ENCODE data around the gene MED12L.

DNA sequence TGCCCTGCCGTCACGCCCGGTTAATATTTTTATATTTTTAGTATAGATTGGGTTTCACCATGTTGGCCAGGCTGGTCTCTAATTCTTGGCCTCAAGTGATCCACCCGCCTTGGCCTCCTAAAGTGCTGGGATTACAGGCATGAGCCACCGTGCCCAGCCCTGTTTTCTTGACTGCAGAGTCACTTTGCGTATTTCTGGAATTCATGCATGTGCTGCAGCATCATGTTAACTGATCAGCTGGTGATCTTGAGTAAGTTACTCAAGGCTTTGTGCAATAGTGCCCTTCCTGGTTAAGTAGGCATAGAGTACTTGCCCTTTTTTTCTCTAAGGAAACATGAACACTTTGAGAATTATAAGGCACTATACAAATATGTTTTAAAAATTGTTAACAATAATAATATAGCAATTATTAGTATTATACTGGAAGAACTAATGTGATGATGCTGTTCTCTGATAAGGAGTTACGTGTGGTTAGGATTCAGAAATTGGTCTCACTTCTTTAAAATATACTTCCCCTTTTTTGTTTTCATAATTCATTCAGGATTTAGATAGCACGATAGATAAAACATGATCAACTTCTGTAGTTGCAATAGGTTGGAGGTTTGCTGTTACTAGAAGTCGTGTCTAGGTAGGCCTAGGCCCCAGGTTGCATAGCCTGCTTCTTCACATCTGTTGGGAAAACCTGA is 83.9 kb downstream of the MED12L start:
- TF ChIP-seq POLR2AphosphoS5 (IDR thresholded peaks at IDR 0.05; ENCODE audit: low read depth) (peak; percentile 26; the same call in 1 of the 2 replicates), SPI1 (IDR thresholded peaks at IDR 0.05; ENCODE audit: borderline replicate concordance, low read depth) (peak; percentile 44; the same call in 1 of the 2 replicates)
- TF ChIP-seq, protein P1, sequence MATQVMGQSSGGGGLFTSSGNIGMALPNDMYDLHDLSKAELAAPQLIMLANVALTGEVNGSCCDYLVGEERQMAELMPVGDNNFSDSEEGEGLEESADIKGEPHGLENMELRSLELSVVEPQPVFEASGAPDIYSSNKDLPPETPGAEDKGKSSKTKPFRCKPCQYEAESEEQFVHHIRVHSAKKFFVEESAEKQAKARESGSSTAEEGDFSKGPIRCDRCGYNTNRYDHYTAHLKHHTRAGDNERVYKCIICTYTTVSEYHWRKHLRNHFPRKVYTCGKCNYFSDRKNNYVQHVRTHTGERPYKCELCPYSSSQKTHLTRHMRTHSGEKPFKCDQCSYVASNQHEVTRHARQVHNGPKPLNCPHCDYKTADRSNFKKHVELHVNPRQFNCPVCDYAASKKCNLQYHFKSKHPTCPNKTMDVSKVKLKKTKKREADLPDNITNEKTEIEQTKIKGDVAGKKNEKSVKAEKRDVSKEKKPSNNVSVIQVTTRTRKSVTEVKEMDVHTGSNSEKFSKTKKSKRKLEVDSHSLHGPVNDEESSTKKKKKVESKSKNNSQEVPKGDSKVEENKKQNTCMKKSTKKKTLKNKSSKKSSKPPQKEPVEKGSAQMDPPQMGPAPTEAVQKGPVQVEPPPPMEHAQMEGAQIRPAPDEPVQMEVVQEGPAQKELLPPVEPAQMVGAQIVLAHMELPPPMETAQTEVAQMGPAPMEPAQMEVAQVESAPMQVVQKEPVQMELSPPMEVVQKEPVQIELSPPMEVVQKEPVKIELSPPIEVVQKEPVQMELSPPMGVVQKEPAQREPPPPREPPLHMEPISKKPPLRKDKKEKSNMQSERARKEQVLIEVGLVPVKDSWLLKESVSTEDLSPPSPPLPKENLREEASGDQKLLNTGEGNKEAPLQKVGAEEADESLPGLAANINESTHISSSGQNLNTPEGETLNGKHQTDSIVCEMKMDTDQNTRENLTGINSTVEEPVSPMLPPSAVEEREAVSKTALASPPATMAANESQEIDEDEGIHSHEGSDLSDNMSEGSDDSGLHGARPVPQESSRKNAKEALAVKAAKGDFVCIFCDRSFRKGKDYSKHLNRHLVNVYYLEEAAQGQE (IDR thresholded peaks at IDR 0.05; ENCODE audit: insufficient replicate concordance, low read depth): no peak
- TF ChIP-seq, protein P2, sequence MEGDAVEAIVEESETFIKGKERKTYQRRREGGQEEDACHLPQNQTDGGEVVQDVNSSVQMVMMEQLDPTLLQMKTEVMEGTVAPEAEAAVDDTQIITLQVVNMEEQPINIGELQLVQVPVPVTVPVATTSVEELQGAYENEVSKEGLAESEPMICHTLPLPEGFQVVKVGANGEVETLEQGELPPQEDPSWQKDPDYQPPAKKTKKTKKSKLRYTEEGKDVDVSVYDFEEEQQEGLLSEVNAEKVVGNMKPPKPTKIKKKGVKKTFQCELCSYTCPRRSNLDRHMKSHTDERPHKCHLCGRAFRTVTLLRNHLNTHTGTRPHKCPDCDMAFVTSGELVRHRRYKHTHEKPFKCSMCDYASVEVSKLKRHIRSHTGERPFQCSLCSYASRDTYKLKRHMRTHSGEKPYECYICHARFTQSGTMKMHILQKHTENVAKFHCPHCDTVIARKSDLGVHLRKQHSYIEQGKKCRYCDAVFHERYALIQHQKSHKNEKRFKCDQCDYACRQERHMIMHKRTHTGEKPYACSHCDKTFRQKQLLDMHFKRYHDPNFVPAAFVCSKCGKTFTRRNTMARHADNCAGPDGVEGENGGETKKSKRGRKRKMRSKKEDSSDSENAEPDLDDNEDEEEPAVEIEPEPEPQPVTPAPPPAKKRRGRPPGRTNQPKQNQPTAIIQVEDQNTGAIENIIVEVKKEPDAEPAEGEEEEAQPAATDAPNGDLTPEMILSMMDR (IDR thresholded peaks at IDR 0.05; ENCODE audit: insufficient read depth, low read length): no peak
